Thymus (tissue), 11 donors: Measurements from ENCODE around the gene ITGB1BP2. TPM values are rescaled to one million over a fixed set of nuclear protein-coding genes. Genes with fewer than 3 reads are reported as not detected.
"Not testable (repeated sequence)": the region's sequence is repeated elsewhere in the genome, so short reads cannot be mapped to it uniquely, and the experiment has no call there.

Source experiments
- DNase-seq, 9 donors: peaks; one replicate each; pipeline ENCODE4 v3.0.0-alpha.2; 2013; ENCODE audit warnings: low spot score in 9 of 9, low read depth in 6 of 9, missing footprints in 1 of 9
- H3K27ac ChIP-seq, 2 donors: one replicate each; pipeline ENCODE4 v1.5.1; 2013; ENCODE audit warnings: control low read depth in 1 of 2, low read depth in 1 of 2, low read length in 1 of 2, mild to moderate bottlenecking in 1 of 2, moderate library complexity in 1 of 2
- H3K27me3 ChIP-seq, 2 donors: one replicate each; pipeline ENCODE4 v1.5.1; 2013; ENCODE audit warnings: low read length in 1 of 2; ENCODE audit not compliant: control insufficient read depth in 2 of 2, insufficient read depth in 1 of 2
- H3K36me3 ChIP-seq, 2 donors: one replicate each; pipeline ENCODE4 v1.5.1; 2013; ENCODE audit warnings: low read length in 1 of 2, mild to moderate bottlenecking in 1 of 2, moderate library complexity in 1 of 2; ENCODE audit not compliant: control insufficient read depth in 2 of 2, insufficient read depth in 2 of 2
- H3K4me1 ChIP-seq, 2 donors: one replicate each; pipeline ENCODE4 v1.5.1; 2013; ENCODE audit warnings: low read length in 2 of 2; ENCODE audit not compliant: control insufficient read depth in 2 of 2, insufficient read depth in 2 of 2
- H3K4me3 ChIP-seq, 2 donors: one replicate each; pipeline ENCODE4 v1.5.1; 2013; ENCODE audit warnings: low read length in 2 of 2, control low read depth in 1 of 2, mild to moderate bottlenecking in 1 of 2
- H3K9me3 ChIP-seq, 2 donors: one replicate each; pipeline ENCODE4 v1.5.1; 2013; ENCODE audit warnings: low read length in 1 of 2, mild to moderate bottlenecking in 1 of 2; ENCODE audit not compliant: control insufficient read depth in 2 of 2, insufficient read depth in 1 of 2
- WGBS: extraction: QIAGEN DNeasy Blood & Tissue Kit; methylation state at CpG from one replicate; pipeline ENCODE4 v1.1.7; 2013; 5-methylcytosine and 5-hydroxymethylcytosine counted together
- polyA plus RNA-seq: library from polyadenylated mRNA; stranded (reverse); fragments of 200-250 nt; gene quantifications from one replicate; pipeline ENCODE4 v1.2.3, GENCODE V29; 2013
- total RNA-seq: library from RNA; stranded (reverse); fragments of 120-200 nt; gene quantifications from one replicate; pipeline ENCODE4 v1.2.4, GENCODE V29; 2013
- donor health status: healthy.

ITGB1BP2 gene
- total and polyA plus RNA-seq, 2 donors, result 1.4 to 5.7 TPM

GRCh38 chrX:71272313-71272712 is 29.2 kb upstream of the ITGB1BP2 start:
- WGBS, result 100% methylated on average over 2 of the region's 2 CpGs
- not testable (repeated sequence) for H3K36me3 ChIP-seq, H3K27ac ChIP-seq, H3K27me3 ChIP-seq, H3K4me1 ChIP-seq, H3K4me3 ChIP-seq, H3K9me3 ChIP-seq, DNase-seq

- not testable (repeated sequence) for H3K4me3 ChIP-seq, H3K27me3 ChIP-seq
These were observed 20.2 kb upstream of the ITGB1BP2 start for GRCh38 chrX:71281300-71281699.

GRCh38 chrX:71282514-71283402 is 18.8 kb upstream of the ITGB1BP2 start:
- H3K27ac ChIP-seq, result peak overlapping the region; percentile 81 to 89
- peak overlapping the region; percentile 45 to 71 for H3K4me3 ChIP-seq
- no peaks in the 10 kb centered on the region for H3K27me3 ChIP-seq
- WGBS, result 30% methylated on average over 16 of the region's 16 CpGs
- peak in 1 of 9 donors; percentile 26 for DNase-seq
- peaks cover 4% of the 10 kb centered on the region in 2 donors for H3K4me1 ChIP-seq
- H3K36me3 ChIP-seq, result peaks cover 0 to 2% of the 10 kb centered on the region in 2 donors
- H3K9me3 ChIP-seq, result peaks cover 0 to 6% of the 10 kb centered on the region in 2 donors

More at GRCh38 chrX:71281300-71281699, 20.2 kb upstream of the ITGB1BP2 start:
- DNase-seq, H3K27ac ChIP-seq, H3K4me1 ChIP-seq, H3K36me3 ChIP-seq, H3K9me3 ChIP-seq: not testable (repeated sequence)
- 96% methylated on average over 11 of the region's 11 CpGs for WGBS

GRCh38 chrX:71283403-71284143 is 18.0 kb upstream of the ITGB1BP2 start, which contains the start of gene NONO:
TSS of gene NONO (plus strand) at chrX:71283635. CDS start at chrX:71290638, 7,003 bp downstream.
- DNase-seq, result peak; percentile 90 to 100 (median 96)
- Histone ChIP-seq H3K4me1 (peaks cover 4% of the 10 kb centered on the region in 2 donors), H3K27me3 (no peaks in the 10 kb centered on the region), H3K4me3 (peak within 1 kb of the TSS; percentile 71 to 82), H3K36me3 (peaks cover 0 to 6% of the 10 kb centered on the region in 2 donors), H3K9me3 (peaks cover 0 to 6% of the 10 kb centered on the region in 2 donors), H3K27ac (peak within 1 kb of the TSS; percentile 90 to 96)
- WGBS, result under 1% methylated on average over 57 of the region's 57 CpGs

GRCh38 chrX:71285929-71286328 is 15.6 kb upstream of the ITGB1BP2 start:
- DNase-seq, result no peak
- H3K27me3 ChIP-seq, result no peaks in the 10 kb centered on the region
- H3K36me3 ChIP-seq, result peaks cover 9 to 26% of the 10 kb centered on the region in 2 donors
- peak overlapping the region; percentile 9 to 82 for H3K4me3 ChIP-seq
- peaks cover 0 to 6% of the 10 kb centered on the region in 2 donors for H3K9me3 ChIP-seq
- no peak overlapping the region for H3K27ac ChIP-seq
- peaks cover 4% of the 10 kb centered on the region in 2 donors for H3K4me1 ChIP-seq

- Histone ChIP-seq H3K36me3 (peaks cover 26 to 70% of the 10 kb centered on the region in 2 donors), H3K4me3 (no peak overlapping the region), H3K27me3 (no peaks in the 10 kb centered on the region), H3K9me3 (no peaks in the 10 kb centered on the region), H3K27ac (no peak overlapping the region), H3K4me1 (no peaks in the 10 kb centered on the region)
- no peak for DNase-seq
- 97% methylated on average over 6 of the region's 6 CpGs for WGBS
These were observed 10.2 kb upstream of the ITGB1BP2 start for GRCh38 chrX:71291381-71291780.

GRCh38 chrX:71292669-71293365 is 8.7 kb upstream of the ITGB1BP2 start:
- no peak overlapping the region for H3K27ac ChIP-seq
- WGBS, result 97% methylated on average over 7 of the region's 7 CpGs
- no peaks in the 10 kb centered on the region for H3K9me3 ChIP-seq
- H3K4me3 ChIP-seq, result no peak overlapping the region
- H3K27me3 ChIP-seq, result no peaks in the 10 kb centered on the region
- no peaks in the 10 kb centered on the region for H3K4me1 ChIP-seq
- no peak for DNase-seq
- peaks cover 37 to 84% of the 10 kb centered on the region in 2 donors for H3K36me3 ChIP-seq

- H3K9me3 ChIP-seq, result no peaks in the 10 kb centered on the region
- no peaks in the 10 kb centered on the region for H3K4me1 ChIP-seq
- no peak for DNase-seq
- peaks cover 36 to 85% of the 10 kb centered on the region in 2 donors for H3K36me3 ChIP-seq
- WGBS, result 98% methylated on average over 6 of the region's 6 CpGs
- H3K27ac ChIP-seq, result no peak overlapping the region
- no peaks in the 10 kb centered on the region for H3K27me3 ChIP-seq
- no peak overlapping the region for H3K4me3 ChIP-seq
These were observed 4.7 kb upstream of the ITGB1BP2 start for GRCh38 chrX:71296806-71297205.
